DOHH2 (cell line): ENCODE results near the gene H2AZ2.

Source experiments
- CTCF ChIP-seq: fragments of 200-600 bp; sonication (generic); IDR thresholded peaks from one replicate; pipeline ENCODE4 v1.5.1; 2014; ENCODE audit warnings: antibody characterized with exemption, mild to moderate bottlenecking, low read depth, low read length; ENCODE audit not compliant: poor library complexity, severe bottlenecking
- EZH2phosphoT487 ChIP-seq: fragments of 200-600 bp; sonication (generic); IDR thresholded peaks from 2 replicates; pipeline ENCODE4 v1.6.1; 2017; ENCODE audit warnings: borderline replicate concordance, mild to moderate bottlenecking, antibody characterized with exemption, low read length, moderate library complexity, mixed read lengths

GRCh38 chr7:44811571-44811970 is 36.3 kb downstream of the H2AZ2 start:
- TF ChIP-seq CTCF: no peak
- no peak for TF ChIP-seq EZH2phosphoT487
